Measurements from ENCODE around the gene RASGEF1C. TPM values are rescaled to one million over a fixed set of nuclear protein-coding genes. Genes with fewer than 3 reads are reported as not detected.

Gene RASGEF1C
- total and polyA plus RNA-seq, 2 of the 13 experiments (the other 11 are each of a cell fraction or from before 2014, with no cell fraction given), result not detected

- no peak for TF ChIP-seq AKNA (CRISPR knock-in tag; IDR thresholded peaks at IDR 0.05; ENCODE audit: borderline replicate concordance)
- TF ChIP-seq PATZ1 (CRISPR knock-in tag; IDR thresholded peaks at IDR 0.05), result peak; percentile 87
- no peak for TF ChIP-seq PHF21A (CRISPR knock-in tag; IDR thresholded peaks at IDR 0.05)
- peak; percentile 45; the same call in 1 of the 2 replicates for TF ChIP-seq THRA (CRISPR knock-in tag; IDR thresholded peaks at IDR 0.05; ENCODE audit: borderline replicate concordance)
- TF ChIP-seq ETS1 (CRISPR knock-in tag; IDR thresholded peaks at IDR 0.05), result no peak
- no peak for TF ChIP-seq SSRP1 (CRISPR knock-in tag; IDR thresholded peaks at IDR 0.05)
- no peak for TF ChIP-seq POGK (CRISPR knock-in tag; conservative IDR thresholded peaks at IDR 0.05)
- no peak for TF ChIP-seq KDM4B (CRISPR knock-in tag; IDR thresholded peaks at IDR 0.05)
- TF ChIP-seq ZNF550 (CRISPR knock-in tag; IDR thresholded peaks at IDR 0.05; ENCODE audit: borderline replicate concordance), result no peak
- TF ChIP-seq RARA (CRISPR knock-in tag; IDR thresholded peaks at IDR 0.05), result peak; percentile 70
- no peak for TF ChIP-seq MZF1 (CRISPR knock-in tag; IDR thresholded peaks at IDR 0.05; ENCODE audit: borderline replicate concordance)
- no peak for TF ChIP-seq BCL3 (CRISPR knock-in tag; IDR thresholded peaks at IDR 0.05)
- TF ChIP-seq HDAC1 (CRISPR knock-in tag; IDR thresholded peaks at IDR 0.05), result peak; percentile 42; the same call in 1 of the 2 replicates
- TF ChIP-seq ZFP82 (CRISPR knock-in tag; IDR thresholded peaks at IDR 0.05; ENCODE audit: borderline replicate concordance), result no peak
- peak; percentile 30; the same call in 1 of the 2 replicates for TF ChIP-seq GABPB1 (CRISPR knock-in tag; IDR thresholded peaks at IDR 0.05)
These were observed 14.3 kb downstream of the RASGEF1C start (continued) for GRCh38 chr5:180194410-180195345.
